ENCODE measurements around the gene EHMT1. TPM values are rescaled to one million over a fixed set of nuclear protein-coding genes. Genes with fewer than 3 reads are reported as not detected.

EHMT1 gene
- total RNA-seq, 2 experiments from 2014 or later, result 80.6 to 87.8 TPM

GRCh38 chr9:137674307-137674975, 55.6 kb downstream of the EHMT1 start:
- no peak overlapping the region for H3K27ac Mint-ChIP-seq
- POLR2A ChIA-PET, result no interaction called here
- intact Hi-C loops (cut with DNase I, micrococcal nuclease), result loop anchor here in 1 of 2 experiments (5.0 to 10.0 kb wide), 2 partner anchors 318 to 350 kb away; no protein-coding TSS in a partner anchor

GRCh38 chr9:137674976-137675320, 56.1 kb downstream of the EHMT1 start:
- CTCF ChIA-PET, result no interaction called here
- H3K27me3 Mint-ChIP-seq, result no peaks in the 10 kb centered on the region
- Histone ChIP-seq H3K4me3 (ENCODE audit: low read length) (no peak overlapping the region), H3K36me3 (ENCODE audit: insufficient read depth, low read length) (peaks cover 8% of the 10 kb centered on the region), H3K4me1 (ENCODE audit: insufficient read depth, low read length) (peaks cover 23% of the 10 kb centered on the region), H3K9me3 (ENCODE audit: control insufficient read depth in 1 of 2, insufficient read depth in 1 of 2, low read length in 2 of 2) (no peaks in the 10 kb centered on the region), H3K27me3 (ENCODE audit: control insufficient read depth in 1 of 2, insufficient read depth in 2 of 2, low read length in 2 of 2) (no peaks in the 10 kb centered on the region), H3K27ac (ENCODE audit: low read depth in 1 of 2, low read length in 2 of 2) (no peak overlapping the region)
- H3K9me3 Mint-ChIP-seq, result no peaks in the 10 kb centered on the region
- no peak for ATAC-seq (ENCODE audit: poor library complexity)
- intact Hi-C loops (cut with DNase I, micrococcal nuclease), result loop anchor here in 1 of 2 experiments (5.0 to 10.0 kb wide), 2 partner anchors 317 to 350 kb away; no protein-coding TSS in a partner anchor
- H3K27ac Mint-ChIP-seq, result no peak overlapping the region
- peaks cover 48% of the 10 kb centered on the region for H3K4me1 Mint-ChIP-seq (ENCODE audit: low read depth)
- DNase-seq, result no peak
- POLR2A ChIA-PET, result no interaction called here
- no peak for TF ChIP-seq CTCF (IDR thresholded peaks at IDR 0.05)
- peaks cover 43% of the 10 kb centered on the region for H3K36me3 Mint-ChIP-seq (ENCODE audit: low read depth)
- H3K4me3 Mint-ChIP-seq, result no peak overlapping the region

More at GRCh38 chr9:137674307-137674975, 55.6 kb downstream of the EHMT1 start:
- Mint-ChIP-seq H3K27me3 (no peaks in the 10 kb centered on the region), H3K9me3 (no peaks in the 10 kb centered on the region), H3K4me3 (no peak overlapping the region), H3K4me1 (ENCODE audit: low read depth) (peaks cover 44% of the 10 kb centered on the region), H3K36me3 (ENCODE audit: low read depth) (peaks cover 41% of the 10 kb centered on the region)
- CTCF ChIA-PET, result no interaction called here
- DNase-seq, result no peak
- H3K9me3 ChIP-seq (ENCODE audit: control insufficient read depth in 1 of 2, insufficient read depth in 1 of 2, low read length in 2 of 2), result no peaks in the 10 kb centered on the region
- no peak for TF ChIP-seq CTCF (IDR thresholded peaks at IDR 0.05)
- ATAC-seq (ENCODE audit: poor library complexity), result no peak
- H3K4me3 ChIP-seq (ENCODE audit: low read length), result no peak overlapping the region
- no peaks in the 10 kb centered on the region for H3K27me3 ChIP-seq (ENCODE audit: control insufficient read depth in 1 of 2, insufficient read depth in 2 of 2, low read length in 2 of 2)
- peaks cover 23% of the 10 kb centered on the region for H3K4me1 ChIP-seq (ENCODE audit: insufficient read depth, low read length)
- no peak overlapping the region for H3K27ac ChIP-seq (ENCODE audit: low read depth in 1 of 2, low read length in 2 of 2)
- peaks cover 11% of the 10 kb centered on the region for H3K36me3 ChIP-seq (ENCODE audit: insufficient read depth, low read length)

- POLR2A ChIA-PET, result no interaction called here
- intact Hi-C loops (cut with DNase I, micrococcal nuclease), result loop anchor here in 1 of 2 experiments (10.0 kb wide), 1 partner anchor 348 kb away; no protein-coding TSS in a partner anchor
- Mint-ChIP-seq H3K4me3 (no peak overlapping the region), H3K27me3 (no peaks in the 10 kb centered on the region), H3K9me3 (no peaks in the 10 kb centered on the region), H3K27ac (no peak overlapping the region), H3K4me1 (ENCODE audit: low read depth) (peaks cover 51% of the 10 kb centered on the region), H3K36me3 (ENCODE audit: low read depth) (peaks cover 42% of the 10 kb centered on the region)
- TF ChIP-seq CTCF (IDR thresholded peaks at IDR 0.05), result no peak
- CTCF ChIA-PET, result no interaction called here
- peaks cover 23% of the 10 kb centered on the region for H3K4me1 ChIP-seq (ENCODE audit: insufficient read depth, low read length)
- DNase-seq, result no peak
- H3K27me3 ChIP-seq (ENCODE audit: control insufficient read depth in 1 of 2, insufficient read depth in 2 of 2, low read length in 2 of 2), result no peaks in the 10 kb centered on the region
- H3K9me3 ChIP-seq (ENCODE audit: control insufficient read depth in 1 of 2, insufficient read depth in 1 of 2, low read length in 2 of 2), result no peaks in the 10 kb centered on the region
- H3K4me3 ChIP-seq (ENCODE audit: low read length), result no peak overlapping the region
- H3K27ac ChIP-seq (ENCODE audit: low read depth in 1 of 2, low read length in 2 of 2), result no peak overlapping the region
- H3K36me3 ChIP-seq (ENCODE audit: insufficient read depth, low read length), result peaks cover 12% of the 10 kb centered on the region
- no peak for ATAC-seq (ENCODE audit: poor library complexity)
Observed at GRCh38 chr9:137676998-137677397, 58.2 kb downstream of the EHMT1 start.

Data from CD4-positive, alpha-beta T cell (primary cell).